H9 (cell line): ENCODE data around the gene CCL11. TPM values are rescaled to one million over a fixed set of nuclear protein-coding genes. Genes with fewer than 3 reads are reported as not detected.

Experiments
- DNase-seq: peaks from one replicate; pipeline ENCODE4 v3.0.0-alpha.2; 2017
- H2AFZ ChIP-seq: one replicate; pipeline ENCODE4 v1.6.1; 2013; ENCODE audit warnings: mild to moderate bottlenecking, low read length, control low read depth, moderate library complexity
- H2AK5ac ChIP-seq: 2 replicates; pipeline ENCODE4 v1.6.1; 2013; ENCODE audit warnings: low read length, control low read depth, mixed read lengths; ENCODE audit not compliant: insufficient read length
- H2BK120ac ChIP-seq: one replicate; pipeline ENCODE4 v1.6.1; 2013; ENCODE audit warnings: low read depth, mild to moderate bottlenecking, low read length, control low read depth, inconsistent platforms; ENCODE audit not compliant: poor library complexity, severe bottlenecking
- H2BK12ac ChIP-seq: 2 replicates; pipeline ENCODE4 v1.6.1; 2013; ENCODE audit warnings: low read length, control low read depth, mixed read lengths, low read depth; ENCODE audit not compliant: insufficient read length
- H2BK15ac ChIP-seq: 2 replicates; pipeline ENCODE4 v1.6.1; 2013; ENCODE audit warnings: low read depth, low read length, control low read depth
- H2BK20ac ChIP-seq: one replicate; pipeline ENCODE4 v1.6.1; 2013; ENCODE audit warnings: low read depth, mild to moderate bottlenecking, low read length, control low read depth, inconsistent platforms; ENCODE audit not compliant: poor library complexity, severe bottlenecking
- H2BK5ac ChIP-seq: 2 replicates; pipeline ENCODE4 v1.6.1; 2013; ENCODE audit warnings: low read length, control low read depth, mixed read lengths; ENCODE audit not compliant: insufficient read length
- H3K14ac ChIP-seq: 2 replicates; pipeline ENCODE4 v1.6.1; 2013; ENCODE audit warnings: low read length, control low read depth; ENCODE audit not compliant: insufficient read depth
- H3K18ac ChIP-seq: 2 replicates; pipeline ENCODE4 v1.6.1; 2013; ENCODE audit warnings: low read depth, mild to moderate bottlenecking, mixed read lengths, low read length, control low read depth; ENCODE audit not compliant: insufficient read length
- H3K23ac ChIP-seq: 2 replicates; pipeline ENCODE4 v1.6.1; 2013; ENCODE audit warnings: low read length, control low read depth, mixed read lengths, low read depth; ENCODE audit not compliant: insufficient read length
- H3K23me2 ChIP-seq: 2 replicates; pipeline ENCODE4 v1.6.1; 2013; ENCODE audit warnings: low read depth, mild to moderate bottlenecking, mixed read lengths, low read length, control low read depth; ENCODE audit not compliant: insufficient read length, poor library complexity, severe bottlenecking
- H3K27ac ChIP-seq: 2 replicates; pipeline ENCODE4 v1.5.1; 2013; ENCODE audit warnings: low read length, control low read depth, mixed read lengths, low read depth; ENCODE audit not compliant: insufficient read length
- H3K27me3 ChIP-seq: 2 replicates; pipeline ENCODE4 v1.6.1; 2013; ENCODE audit warnings: low read length, control low read depth, inconsistent platforms; ENCODE audit not compliant: insufficient read depth
- H3K4ac ChIP-seq: 2 replicates; pipeline ENCODE4 v1.6.1; 2013; ENCODE audit warnings: low read depth, mild to moderate bottlenecking, control low read depth, inconsistent platforms, low read length, moderate library complexity
- H3K4me1 ChIP-seq: 2 replicates; pipeline ENCODE4 v1.6.1; 2013; ENCODE audit warnings: low read length, control low read depth, inconsistent platforms; ENCODE audit not compliant: insufficient read depth
- H3K4me2 ChIP-seq: 2 replicates; pipeline ENCODE4 v1.6.1; 2013; ENCODE audit warnings: low read length, control low read depth, mixed read lengths; ENCODE audit not compliant: insufficient read length, insufficient read depth
- H3K56ac ChIP-seq: 2 replicates; pipeline ENCODE4 v1.6.1; 2013; ENCODE audit warnings: low read depth, mild to moderate bottlenecking, mixed read lengths, low read length, control low read depth; ENCODE audit not compliant: insufficient read length
- H3K79me1 ChIP-seq: 2 replicates; pipeline ENCODE4 v1.6.1; 2013; ENCODE audit warnings: low read depth, mild to moderate bottlenecking, moderate library complexity, low read length, control low read depth, inconsistent platforms; ENCODE audit not compliant: insufficient read depth, poor library complexity, severe bottlenecking
- H3K79me2 ChIP-seq: 2 replicates; pipeline ENCODE4 v1.6.1; 2013; ENCODE audit warnings: low read length, control low read depth, inconsistent platforms; ENCODE audit not compliant: insufficient read depth
- H3K9ac ChIP-seq: 2 replicates; pipeline ENCODE4 v1.6.1; 2013; ENCODE audit warnings: low read length, control low read depth, mixed read lengths; ENCODE audit not compliant: insufficient read length; ENCODE audit errors: extremely low read depth
- H3K9me3 ChIP-seq: one replicate; pipeline ENCODE4 v1.6.1; 2013; ENCODE audit warnings: low read depth, low read length, inconsistent platforms; ENCODE audit not compliant: control insufficient read depth
- H3T11ph ChIP-seq: one replicate; pipeline ENCODE4 v1.6.1; 2013; ENCODE audit warnings: mild to moderate bottlenecking, low read length, control low read depth, inconsistent platforms
- H4K20me1 ChIP-seq: one replicate; pipeline ENCODE4 v1.6.1; 2013; ENCODE audit not compliant: control insufficient read depth, insufficient read length, insufficient read depth
- H4K5ac ChIP-seq: 2 replicates; pipeline ENCODE4 v1.6.1; 2013; ENCODE audit warnings: low read depth, mild to moderate bottlenecking, mixed read lengths, low read length, control low read depth; ENCODE audit not compliant: insufficient read length
- H4K8ac ChIP-seq: replicated peaks from 2 replicates; pipeline ENCODE4 v1.6.1; 2013; ENCODE audit warnings: low read length, control low read depth, mixed read lengths, low read depth; ENCODE audit not compliant: insufficient read length
- H4K91ac ChIP-seq: 2 replicates; pipeline ENCODE4 v1.6.1; 2013; ENCODE audit warnings: low read depth, mild to moderate bottlenecking, moderate library complexity, mixed read lengths, low read length, control low read depth; ENCODE audit not compliant: insufficient read length
- H3K27ac Mint-ChIP-seq, 3 experiments: 2 replicates in 2 of 3; 3 replicates in 1 of 3; pipeline ENCODE4 v1.8.0; 2020 to 2021; ENCODE audit warnings: mixed read lengths in 3 of 3, mild to moderate bottlenecking in 1 of 3, moderate library complexity in 1 of 3
- H3K27me3 Mint-ChIP-seq: 2 replicates; pipeline ENCODE4 v1.8.0; 2021; ENCODE audit warnings: low read depth, mild to moderate bottlenecking, moderate library complexity, mixed read lengths
- H3K36me3 Mint-ChIP-seq, 3 experiments: 2 replicates in 2 of 3; 3 replicates in 1 of 3; pipeline ENCODE4 v1.8.0; 2020 to 2021; ENCODE audit warnings: low read depth in 3 of 3, mixed read lengths in 3 of 3; ENCODE audit not compliant: insufficient read depth in 1 of 3
- H3K4me1 Mint-ChIP-seq, 2 experiments: 2 replicates each; pipeline ENCODE4 v1.8.0; 2020; ENCODE audit warnings: mixed read lengths in 2 of 2
- H3K4me3 Mint-ChIP-seq, 2 experiments: 2 replicates in 1 of 2; 3 replicates in 1 of 2; pipeline ENCODE4 v1.8.0; 2020 to 2021; ENCODE audit warnings: mild to moderate bottlenecking in 2 of 2, mixed read lengths in 2 of 2, moderate library complexity in 1 of 2
- H3K9me3 Mint-ChIP-seq, 2 experiments: 2 replicates in 1 of 2; 3 replicates in 1 of 2; pipeline ENCODE4 v1.8.0; 2020; ENCODE audit warnings: mild to moderate bottlenecking in 2 of 2, mixed read lengths in 2 of 2, moderate library complexity in 1 of 2
- WGBS: extraction: QIAGEN DNeasy Blood & Tissue Kit; methylation state at CpG from one replicate; pipeline ENCODE4 v1.1.7; 2013; ENCODE audit warnings: missing lambda C conversion rate, low lambda C conversion rate, mixed read lengths; ENCODE audit not compliant: insufficient read length; ENCODE audit errors: extremely low coverage; 5-methylcytosine and 5-hydroxymethylcytosine counted together
- total RNA-seq: library from RNA; stranded (reverse); gene quantifications from 2 replicates; pipeline ENCODE4 v1.2.1, GENCODE V29; 2021
- TF ChIP-seq, protein P1 (sequence below): fragments of 200-600 bp; sonication (generic); conservative IDR thresholded peaks from 3 replicates; pipeline ENCODE4 v1.8.0; 2021; ENCODE audit warnings: antibody characterized with exemption, mild to moderate bottlenecking

CCL11 gene
- total RNA-seq, 1 experiment from 2014 or later, result not detected

DNA sequence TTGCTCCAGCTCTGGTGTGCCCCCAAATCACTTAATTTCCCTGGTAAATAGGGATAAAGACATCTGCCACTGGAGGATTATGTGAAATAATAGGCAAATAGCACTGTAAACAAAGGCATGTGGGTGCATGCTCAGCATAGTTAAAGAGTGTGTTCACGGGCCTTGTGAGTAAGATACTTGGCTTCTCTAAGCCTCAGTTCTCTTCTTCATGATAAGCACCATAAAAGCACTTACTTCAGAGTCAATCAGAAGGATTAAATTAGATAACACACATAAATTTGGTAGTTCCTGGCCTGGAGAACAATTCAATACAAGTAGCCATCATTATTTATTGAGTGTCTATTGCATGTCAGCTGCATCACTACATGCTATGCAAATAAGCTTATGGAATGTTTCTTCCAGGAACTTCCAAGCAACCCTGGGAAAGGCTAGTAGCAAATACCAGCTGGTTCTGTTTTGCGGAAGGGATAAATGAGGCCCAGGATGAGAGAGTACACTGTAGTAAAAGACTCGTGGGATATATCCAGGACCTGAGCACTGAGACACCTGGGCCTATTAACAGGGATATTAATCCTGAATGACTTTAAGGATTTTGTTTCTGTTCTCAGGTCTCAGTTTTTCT is 14.5 kb downstream of the CCL11 start:
- H3K56ac ChIP-seq, result no peak overlapping the region
- no peak overlapping the region for H2BK120ac ChIP-seq
- Mint-ChIP-seq H3K4me1 (peaks cover 6% of the 10 kb centered on the region in 2 experiments), H3K27ac (no peak overlapping the region), H3K27me3 (peaks cover 18% of the 10 kb centered on the region), H3K36me3 (no peaks in the 10 kb centered on the region), H3K4me3 (no peak overlapping the region), H3K9me3 (no peaks in the 10 kb centered on the region)
- TF ChIP-seq, protein P1, sequence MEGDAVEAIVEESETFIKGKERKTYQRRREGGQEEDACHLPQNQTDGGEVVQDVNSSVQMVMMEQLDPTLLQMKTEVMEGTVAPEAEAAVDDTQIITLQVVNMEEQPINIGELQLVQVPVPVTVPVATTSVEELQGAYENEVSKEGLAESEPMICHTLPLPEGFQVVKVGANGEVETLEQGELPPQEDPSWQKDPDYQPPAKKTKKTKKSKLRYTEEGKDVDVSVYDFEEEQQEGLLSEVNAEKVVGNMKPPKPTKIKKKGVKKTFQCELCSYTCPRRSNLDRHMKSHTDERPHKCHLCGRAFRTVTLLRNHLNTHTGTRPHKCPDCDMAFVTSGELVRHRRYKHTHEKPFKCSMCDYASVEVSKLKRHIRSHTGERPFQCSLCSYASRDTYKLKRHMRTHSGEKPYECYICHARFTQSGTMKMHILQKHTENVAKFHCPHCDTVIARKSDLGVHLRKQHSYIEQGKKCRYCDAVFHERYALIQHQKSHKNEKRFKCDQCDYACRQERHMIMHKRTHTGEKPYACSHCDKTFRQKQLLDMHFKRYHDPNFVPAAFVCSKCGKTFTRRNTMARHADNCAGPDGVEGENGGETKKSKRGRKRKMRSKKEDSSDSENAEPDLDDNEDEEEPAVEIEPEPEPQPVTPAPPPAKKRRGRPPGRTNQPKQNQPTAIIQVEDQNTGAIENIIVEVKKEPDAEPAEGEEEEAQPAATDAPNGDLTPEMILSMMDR, result no peak
- H2AFZ ChIP-seq, result no peak overlapping the region
- H4K8ac ChIP-seq, result no peak overlapping the region
- no peaks in the 10 kb centered on the region for H4K20me1 ChIP-seq
- H2BK5ac ChIP-seq, result no peak overlapping the region
- no peaks in the 10 kb centered on the region for H3K9me3 ChIP-seq
- no peak overlapping the region for H3K23ac ChIP-seq
- no peaks in the 10 kb centered on the region for H3K23me2 ChIP-seq
- H4K5ac ChIP-seq, result no peak overlapping the region
- no peak overlapping the region for H3K4me2 ChIP-seq
- H4K91ac ChIP-seq, result no peak overlapping the region
- no peak overlapping the region for H3K4ac ChIP-seq
- no peak overlapping the region for H3K14ac ChIP-seq
- no CpG with 5 or more reads among the region's 3 CpGs for WGBS
- no peak overlapping the region for H3K18ac ChIP-seq
- no peak overlapping the region for H3K27ac ChIP-seq
- H2BK12ac ChIP-seq, result no peak overlapping the region
- no peak overlapping the region for H2BK15ac ChIP-seq
- no peaks in the 10 kb centered on the region for H3K79me1 ChIP-seq
- no peak overlapping the region for H3K9ac ChIP-seq
- DNase-seq, result no peak
- H3K79me2 ChIP-seq, result no peaks in the 10 kb centered on the region
- H3K4me1 ChIP-seq, result no peaks in the 10 kb centered on the region
- no peak overlapping the region for H2BK20ac ChIP-seq
- H3K27me3 ChIP-seq, result no peaks in the 10 kb centered on the region; the same call in 1 of the 2 replicates
- no peak overlapping the region for H2AK5ac ChIP-seq
- H3T11ph ChIP-seq, result no peak overlapping the region
